IPS DF 19.7 (cell line): ENCODE results near the gene LOXL1.

Source experiments
- DNase-seq: peaks from one replicate; pipeline ENCODE4 v3.0.0-alpha.2; 2013; ENCODE audit warnings: low read depth, low spot score

LOXL1 gene, protein sequence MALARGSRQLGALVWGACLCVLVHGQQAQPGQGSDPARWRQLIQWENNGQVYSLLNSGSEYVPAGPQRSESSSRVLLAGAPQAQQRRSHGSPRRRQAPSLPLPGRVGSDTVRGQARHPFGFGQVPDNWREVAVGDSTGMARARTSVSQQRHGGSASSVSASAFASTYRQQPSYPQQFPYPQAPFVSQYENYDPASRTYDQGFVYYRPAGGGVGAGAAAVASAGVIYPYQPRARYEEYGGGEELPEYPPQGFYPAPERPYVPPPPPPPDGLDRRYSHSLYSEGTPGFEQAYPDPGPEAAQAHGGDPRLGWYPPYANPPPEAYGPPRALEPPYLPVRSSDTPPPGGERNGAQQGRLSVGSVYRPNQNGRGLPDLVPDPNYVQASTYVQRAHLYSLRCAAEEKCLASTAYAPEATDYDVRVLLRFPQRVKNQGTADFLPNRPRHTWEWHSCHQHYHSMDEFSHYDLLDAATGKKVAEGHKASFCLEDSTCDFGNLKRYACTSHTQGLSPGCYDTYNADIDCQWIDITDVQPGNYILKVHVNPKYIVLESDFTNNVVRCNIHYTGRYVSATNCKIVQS

DNA sequence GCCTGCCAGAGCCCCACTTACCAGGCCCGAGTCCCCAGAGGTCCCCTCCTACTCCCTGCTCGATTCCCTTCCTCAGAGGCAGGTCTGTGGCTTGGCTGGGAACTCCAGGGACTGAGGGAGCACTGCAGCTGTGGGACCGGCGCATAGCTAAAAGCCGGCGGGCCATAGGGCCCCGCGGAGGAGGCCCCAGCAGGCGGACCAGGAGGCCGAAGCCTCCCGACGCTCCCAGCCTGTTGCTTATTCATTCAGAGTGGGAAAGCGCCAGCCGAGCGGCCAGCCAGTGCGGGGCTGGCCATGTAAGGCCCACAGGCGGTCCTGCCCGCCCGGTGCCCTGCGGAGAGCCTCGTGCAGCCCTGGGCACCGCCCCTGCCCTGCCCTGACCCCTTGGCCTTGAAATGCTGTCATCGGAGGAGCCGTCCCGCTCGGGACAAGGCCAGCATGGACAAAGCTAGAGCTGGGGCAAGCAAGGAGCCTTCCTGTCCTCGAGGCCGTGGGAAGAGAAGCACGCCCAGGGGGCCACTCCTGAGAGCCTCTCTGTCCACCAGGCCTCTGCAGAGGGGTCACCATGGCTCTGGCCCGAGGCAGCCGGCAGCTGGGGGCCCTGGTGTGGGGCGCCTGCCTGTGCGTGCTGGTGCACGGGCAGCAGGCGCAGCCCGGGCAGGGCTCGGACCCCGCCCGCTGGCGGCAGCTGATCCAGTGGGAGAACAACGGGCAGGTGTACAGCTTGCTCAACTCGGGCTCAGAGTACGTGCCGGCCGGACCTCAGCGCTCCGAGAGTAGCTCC, at the start of gene LOXL1:
LOXL1 (plus strand) TSS at position 244 of the 784 bp plus-strand sequence; CDS start at position 566, 322 bp downstream.
- peak; percentile 68 for DNase-seq

DNA sequence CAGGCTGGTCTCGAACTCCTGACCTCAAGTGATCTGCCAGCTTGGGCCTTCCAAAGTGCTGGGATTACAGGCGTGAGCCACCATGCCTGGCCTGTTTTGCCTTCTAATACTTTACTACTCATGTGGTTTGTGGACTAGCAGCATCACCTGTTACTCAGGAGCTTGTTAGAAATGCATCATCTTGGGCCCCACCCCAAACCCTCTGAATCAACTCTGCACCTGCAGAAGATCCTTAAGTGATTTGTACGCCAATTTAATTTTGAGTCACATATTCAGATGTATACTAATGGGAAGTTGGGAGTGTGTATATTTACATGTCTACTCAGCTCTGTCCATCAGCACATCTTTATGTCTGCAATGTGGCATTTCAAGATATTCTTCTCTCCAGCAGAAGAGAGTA, 46.8 kb upstream of the LOXL1 start:
- no peak for DNase-seq

DNA sequence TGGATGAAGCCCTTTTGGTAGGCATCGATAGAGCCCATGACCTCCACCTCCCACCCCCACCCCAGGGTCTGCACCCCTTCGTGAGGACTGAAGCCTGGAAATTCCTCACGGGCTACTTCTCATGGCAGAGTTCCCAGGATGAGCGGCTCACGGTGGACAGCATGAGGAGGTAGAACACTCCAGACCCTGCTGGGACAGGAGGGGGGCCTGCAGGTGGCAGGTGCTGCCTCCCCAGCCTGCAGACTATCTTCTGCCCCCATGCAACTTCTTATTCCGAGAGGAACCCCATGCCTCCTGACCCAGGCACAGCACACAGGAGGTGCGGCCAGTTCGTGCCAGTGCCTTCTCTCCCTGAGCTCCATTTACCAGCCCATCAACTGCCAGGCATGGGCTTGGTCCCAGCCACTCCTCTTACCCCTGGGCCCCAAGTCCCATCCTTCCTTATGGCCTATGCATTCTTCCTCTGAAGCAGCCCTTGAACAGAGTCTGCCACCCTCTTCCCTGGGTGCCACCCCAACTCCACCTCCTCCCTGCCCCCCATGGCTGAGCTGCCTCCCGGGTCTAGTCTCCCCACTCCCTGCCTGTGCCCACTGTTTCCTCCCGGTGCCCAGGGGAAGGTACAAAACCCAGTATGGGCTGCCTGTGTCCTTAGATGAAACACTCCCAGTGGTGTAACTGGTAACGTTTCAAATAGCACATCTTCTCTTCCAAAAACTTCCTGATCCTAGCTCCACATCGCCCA, 44.5 kb upstream of the LOXL1 start:
- no peak for DNase-seq

DNA sequence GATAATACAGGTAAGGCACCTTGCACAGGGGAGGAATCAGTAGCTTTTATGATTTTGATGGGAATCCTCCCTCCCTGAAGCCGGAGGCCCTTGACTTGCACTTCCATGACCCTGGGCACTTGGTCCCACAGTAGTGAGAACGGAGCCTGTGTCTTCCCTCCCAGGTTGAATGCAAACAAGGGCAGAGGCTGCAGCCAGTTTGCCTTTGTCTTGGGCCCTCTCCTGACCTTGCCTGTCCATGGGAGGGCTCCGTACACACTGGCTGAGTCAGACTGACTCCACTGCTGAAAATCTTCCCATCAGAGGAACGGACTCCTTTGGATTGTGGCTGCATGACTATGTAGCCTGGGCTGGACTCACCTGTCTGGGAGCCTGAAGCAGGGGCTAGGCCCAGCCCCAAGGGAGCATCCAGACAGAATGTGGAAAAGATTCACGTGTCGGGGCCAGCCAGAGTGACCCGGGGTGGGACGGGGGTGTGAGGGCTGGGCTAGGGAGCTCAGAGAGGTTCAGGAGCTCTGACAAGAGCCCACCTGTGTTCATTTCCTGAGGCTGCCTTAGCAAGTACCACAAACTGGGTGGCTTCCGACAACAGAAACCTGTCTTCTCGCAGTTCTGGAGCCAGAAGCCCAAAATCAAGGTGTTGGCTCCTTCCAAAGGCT, 43.4 kb upstream of the LOXL1 start:
- no peak for DNase-seq

DNA sequence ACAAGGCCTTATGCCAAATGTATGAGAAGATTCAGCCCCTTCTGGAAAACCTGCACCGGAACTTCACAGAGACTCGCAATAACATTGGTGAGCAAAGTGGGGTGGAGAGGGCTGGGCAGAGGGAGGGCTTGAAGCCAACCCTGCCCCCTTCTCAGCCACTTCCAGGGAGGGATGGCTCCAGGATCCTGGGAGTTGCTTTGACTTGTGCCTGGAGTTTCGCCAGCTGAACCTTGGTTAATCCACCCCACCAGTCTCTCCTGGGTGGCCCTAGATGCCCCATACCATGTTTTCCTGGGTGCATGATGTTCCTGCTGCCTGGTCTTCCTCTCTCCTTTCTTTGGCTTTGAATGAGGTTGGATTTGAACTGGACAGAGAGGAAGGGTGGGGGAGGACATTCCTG, 42.1 kb upstream of the LOXL1 start:
- no peak for DNase-seq

DNA sequence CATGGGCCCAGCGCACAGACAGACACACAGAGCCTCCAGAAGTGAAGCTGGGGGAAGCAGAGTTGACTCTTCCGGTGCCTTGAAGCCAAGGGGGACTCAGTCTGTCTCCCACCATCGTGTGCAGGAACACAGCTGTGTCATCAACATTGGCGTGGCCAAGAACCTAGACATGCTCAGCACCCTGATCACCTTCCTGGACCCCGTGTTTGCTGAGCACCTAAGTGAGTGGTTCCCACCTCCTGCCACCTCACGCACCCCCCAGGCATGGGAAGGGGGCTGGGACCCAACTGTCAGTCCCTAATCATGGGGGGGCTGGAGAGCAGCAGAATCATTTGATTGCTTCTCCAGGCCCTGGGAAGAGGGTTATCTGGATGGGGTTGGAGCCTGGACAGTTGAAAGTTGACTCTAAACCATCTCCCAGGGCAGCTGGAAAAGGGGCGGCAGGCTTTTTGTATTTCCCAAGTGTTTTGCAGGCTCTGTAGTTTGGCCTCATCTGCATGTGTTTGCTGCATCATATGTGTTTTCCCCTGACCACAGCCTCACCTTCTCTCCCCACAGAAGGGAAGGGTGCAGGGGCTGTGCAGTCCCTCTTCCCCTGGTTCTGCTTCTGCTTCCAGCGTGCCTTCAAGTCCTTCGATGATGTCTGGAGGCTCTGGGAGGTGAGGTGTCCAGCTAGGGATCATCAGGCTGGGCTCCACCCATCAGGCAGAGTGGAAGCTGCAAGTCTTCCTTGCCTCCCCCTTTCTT, 40.1 kb upstream of the LOXL1 start:
- no peak for DNase-seq

DNA sequence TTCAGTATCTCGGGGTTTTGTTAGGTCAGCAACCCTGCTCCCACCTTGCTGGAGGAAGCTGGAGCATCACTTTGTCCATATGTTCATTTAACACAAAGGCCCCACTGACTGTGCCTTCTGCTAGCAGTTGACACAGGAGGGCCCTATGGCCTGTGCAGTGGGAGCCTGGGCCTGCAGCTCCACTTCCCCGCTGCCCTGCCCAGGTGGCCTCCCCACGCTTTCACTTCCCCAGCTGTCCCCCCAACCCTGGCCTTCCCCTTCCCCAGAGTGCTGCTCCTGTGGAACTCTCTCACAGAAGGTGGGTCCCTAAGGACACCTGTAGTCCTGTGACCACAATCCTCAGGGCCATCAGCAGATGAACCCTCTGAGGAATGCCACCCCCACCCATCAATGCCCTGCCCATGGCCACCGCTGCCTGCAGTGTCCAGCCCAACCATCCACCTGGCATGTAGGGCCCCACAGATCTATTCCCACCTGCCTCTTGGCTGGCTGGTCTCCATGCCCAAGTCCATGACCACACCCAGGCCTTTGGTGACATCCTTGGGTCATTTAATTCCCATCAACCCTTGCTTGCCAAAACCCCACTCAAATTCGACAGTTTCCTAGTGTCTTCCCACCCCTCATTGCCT, 39.4 kb upstream of the LOXL1 start:
- no peak for DNase-seq

DNA sequence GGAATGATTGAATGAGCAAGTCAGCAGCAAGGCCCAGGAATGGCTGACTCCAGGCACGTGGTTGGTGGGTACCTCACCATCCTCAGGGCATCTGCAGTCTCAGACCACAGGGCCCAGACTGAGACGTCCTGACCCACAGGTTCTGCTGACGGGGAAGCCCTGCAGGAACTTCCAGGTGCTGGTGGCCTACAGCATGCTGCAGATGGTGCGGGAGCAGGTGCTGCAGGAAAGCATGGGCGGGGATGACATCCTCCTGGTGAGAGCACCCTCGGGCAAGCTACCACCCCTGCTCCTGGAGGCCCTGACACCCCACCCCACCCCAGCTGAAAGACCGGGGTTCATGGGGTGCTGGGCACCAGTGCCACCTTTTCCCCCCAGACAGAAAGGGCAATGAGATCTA, 38.8 kb upstream of the LOXL1 start:
- DNase-seq = no peak

DNA sequence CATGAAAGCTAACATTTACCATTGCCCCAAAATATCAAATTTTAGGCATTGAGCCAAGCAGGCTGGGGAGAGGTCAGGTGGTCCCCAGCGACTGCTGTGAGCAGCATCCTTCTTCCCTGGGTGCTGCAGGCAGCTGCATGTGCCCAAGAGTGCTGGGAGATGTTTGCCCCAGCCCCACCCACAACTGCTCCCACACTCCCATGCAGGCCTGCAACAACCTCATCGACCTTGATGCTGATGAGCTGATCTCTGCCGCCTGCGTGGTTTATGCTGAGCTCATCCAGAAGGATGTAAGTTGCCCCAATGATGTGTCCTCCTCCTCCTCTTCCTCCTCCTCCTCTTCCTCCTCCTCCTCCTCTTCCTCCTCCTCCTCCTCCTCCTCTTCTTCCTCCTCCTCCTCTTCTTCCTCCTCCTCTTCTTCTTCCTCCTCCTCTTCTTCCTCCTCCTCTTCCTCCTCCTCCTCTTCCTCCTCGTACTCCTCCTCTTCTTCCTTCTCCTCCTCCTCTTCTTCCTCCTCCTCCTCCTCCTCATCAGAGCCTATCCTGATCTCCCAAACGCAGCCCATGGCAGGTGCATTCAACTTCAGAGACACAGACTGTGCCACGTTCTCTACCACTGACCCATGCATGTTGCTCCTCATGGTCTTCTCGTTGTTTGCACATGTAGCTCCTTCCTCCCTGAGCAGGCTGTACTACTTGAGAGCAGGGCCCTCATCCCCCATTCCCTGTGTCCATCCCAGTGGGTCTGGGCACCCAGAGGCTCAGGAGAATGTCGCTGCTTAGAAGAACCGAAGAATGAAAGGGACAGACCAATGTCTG, 37.8 kb upstream of the LOXL1 start:
- DNase-seq = no peak

DNA sequence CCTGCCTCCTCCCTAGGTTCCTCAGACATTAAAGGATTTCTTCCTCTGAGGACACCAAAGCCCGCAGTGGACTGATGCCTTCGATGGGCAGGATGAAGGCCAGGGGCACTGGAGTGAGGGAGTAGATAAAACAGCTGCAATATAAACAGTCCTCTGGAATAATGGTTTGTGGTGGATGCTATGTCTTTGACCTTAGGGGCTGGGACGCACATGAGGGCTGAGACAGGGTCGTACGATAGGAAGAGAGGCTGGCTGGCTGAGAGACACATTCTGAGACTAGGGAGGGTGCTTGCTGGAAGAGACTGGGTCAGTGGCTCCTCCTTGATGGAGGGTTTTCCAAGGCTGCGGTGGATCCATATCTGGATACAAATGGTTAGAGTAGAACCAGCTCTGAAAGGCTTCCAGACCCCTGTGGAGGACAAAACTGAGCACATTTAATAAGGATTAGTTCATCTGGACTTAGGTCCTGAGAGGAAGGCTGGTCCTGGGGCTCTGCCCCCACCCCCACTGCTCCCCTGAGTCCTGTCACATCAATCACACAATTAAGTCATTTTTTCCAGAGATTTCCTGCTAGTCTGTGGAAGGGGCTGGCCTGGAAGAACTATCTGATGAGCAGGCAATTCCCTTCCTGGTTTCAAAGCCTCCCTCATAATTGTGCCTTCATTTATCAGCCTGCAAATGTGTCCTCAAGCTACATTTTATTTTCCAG, 37.1 kb upstream of the LOXL1 start:
- DNase-seq = no peak

DNA sequence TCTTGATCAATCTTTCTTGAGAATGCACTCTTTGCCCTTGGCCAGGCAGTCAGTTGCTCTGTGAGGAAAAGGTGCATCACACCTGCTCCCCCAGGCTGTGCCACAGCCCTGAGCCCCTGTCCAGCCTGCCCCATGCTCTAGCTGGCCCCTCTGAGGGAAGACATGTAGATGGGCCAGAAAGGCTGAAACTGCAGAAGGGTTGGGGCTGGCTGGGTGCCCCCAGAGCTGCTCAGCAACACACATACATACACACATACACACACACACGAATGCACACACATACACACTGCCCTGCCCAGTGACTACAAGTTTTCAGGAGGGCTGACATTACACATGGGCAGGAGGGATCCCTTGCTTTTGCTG, 36.5 kb upstream of the LOXL1 start:
- DNase-seq = no peak

DNA sequence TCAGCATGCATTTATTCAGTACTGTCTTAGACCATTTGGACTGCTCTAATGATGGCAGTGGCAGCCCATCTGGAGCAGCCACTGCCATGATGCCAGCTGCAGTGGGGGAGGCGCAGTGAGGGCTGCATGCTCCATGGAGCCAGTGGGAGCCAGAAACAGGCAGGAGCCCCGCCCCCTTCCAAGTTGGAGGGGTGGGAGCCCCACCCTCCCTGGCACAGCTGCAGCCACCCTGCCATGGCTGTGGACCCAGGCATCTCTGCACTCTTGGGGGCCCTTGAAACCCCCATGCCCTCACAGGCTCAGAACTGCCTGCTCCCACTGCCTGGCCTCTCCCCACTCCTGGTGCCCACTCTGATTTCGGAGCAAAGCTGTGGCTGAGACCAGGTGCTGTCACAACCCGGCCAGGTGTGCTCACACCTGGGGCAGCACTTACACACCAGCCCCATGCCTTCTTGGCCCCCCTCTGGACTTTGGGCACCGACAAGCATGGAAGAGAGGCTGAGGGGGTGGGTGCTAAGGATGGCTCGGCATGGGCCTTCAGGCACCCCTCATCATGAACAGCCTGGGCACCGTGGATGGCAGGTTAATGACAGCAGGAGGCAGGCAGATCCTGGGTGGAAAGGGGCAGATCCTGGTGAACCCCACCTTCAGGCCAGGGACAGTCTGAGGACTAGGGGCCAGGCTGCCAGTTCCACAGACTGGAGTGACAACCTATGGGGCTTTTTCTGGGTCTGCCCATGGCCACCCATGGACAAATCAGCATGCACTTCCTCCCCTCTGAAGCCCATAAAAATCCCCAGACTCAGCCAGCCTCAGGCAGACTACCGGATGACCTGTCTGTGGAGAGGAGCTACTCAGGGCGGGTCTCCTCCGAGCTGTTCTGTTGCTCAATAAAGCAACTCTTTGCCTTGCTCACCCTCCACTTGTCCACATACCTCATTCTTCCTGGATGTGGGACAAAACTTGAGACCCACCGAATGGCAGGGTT, 34.6 kb upstream of the LOXL1 start:
- no peak for DNase-seq

DNA sequence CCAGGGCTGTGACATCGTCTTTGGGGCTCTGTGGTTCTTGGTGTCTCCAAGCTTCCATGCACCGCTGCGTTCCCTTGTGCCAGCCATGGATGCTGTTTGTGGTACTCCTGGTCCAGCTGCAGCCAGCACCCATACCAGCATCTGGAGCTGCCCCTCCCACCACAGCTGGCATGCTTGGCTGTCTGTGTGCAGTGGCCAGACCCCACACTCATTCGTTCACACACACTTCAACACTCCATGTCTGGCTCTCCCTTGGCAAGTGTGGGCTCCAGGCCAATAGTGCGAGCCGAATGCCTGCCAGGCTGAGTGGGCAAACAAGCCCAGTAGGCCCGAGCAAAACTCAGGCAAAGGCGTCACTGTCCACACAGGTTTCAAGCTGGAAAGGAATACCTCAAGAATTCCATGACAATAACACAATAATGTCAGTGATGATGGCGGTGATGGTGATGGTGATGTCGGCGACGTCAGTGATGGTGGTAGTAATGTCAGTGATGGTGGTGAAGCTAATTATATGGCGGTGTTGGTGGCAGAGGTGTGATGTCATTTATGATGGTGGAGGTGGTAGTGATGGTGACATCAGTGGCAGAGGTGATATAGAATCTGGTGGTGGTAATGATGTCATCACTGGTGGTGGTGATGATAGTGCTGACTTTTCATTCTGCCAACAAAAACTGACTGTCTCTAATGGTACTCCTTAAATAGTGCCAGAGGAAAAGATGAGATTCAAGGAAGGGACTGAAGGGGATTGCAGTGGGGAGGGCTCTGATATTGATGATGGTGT, 33.6 kb upstream of the LOXL1 start:
- DNase-seq = no peak

DNA sequence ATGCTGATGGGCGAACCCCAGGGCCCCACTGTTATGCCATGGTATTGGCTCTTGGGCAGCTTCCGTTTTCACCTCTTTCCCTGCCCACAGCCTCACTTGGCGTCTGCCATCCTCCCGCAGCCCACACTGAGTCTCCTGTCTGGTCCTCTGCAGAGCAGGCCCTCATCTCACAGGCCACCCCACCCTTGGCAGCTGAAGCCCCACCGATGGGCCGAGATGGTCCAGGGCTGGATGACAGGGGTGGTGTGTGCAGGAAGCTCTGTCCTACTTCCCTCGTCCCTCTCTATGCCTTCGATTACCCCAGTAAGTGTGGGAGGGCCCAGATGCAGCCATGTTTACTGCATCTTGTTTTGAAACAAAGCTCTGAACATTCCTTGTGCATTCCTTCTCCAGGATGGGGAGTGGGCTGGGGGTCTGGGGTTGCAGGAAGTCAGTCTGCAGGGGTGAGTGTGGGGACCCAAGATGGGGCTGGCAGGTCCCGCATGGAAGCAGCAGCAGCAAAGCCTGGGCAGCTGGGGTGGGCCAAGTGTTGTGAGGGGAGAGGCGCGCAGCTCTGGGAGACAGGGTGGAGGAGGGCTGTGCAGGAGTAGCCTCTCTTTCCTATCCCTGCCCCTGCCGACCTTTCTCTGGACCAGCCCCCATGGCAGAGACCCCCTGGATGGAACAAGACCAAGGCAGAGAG, 32.0 kb upstream of the LOXL1 start:
- no peak for DNase-seq

DNA sequence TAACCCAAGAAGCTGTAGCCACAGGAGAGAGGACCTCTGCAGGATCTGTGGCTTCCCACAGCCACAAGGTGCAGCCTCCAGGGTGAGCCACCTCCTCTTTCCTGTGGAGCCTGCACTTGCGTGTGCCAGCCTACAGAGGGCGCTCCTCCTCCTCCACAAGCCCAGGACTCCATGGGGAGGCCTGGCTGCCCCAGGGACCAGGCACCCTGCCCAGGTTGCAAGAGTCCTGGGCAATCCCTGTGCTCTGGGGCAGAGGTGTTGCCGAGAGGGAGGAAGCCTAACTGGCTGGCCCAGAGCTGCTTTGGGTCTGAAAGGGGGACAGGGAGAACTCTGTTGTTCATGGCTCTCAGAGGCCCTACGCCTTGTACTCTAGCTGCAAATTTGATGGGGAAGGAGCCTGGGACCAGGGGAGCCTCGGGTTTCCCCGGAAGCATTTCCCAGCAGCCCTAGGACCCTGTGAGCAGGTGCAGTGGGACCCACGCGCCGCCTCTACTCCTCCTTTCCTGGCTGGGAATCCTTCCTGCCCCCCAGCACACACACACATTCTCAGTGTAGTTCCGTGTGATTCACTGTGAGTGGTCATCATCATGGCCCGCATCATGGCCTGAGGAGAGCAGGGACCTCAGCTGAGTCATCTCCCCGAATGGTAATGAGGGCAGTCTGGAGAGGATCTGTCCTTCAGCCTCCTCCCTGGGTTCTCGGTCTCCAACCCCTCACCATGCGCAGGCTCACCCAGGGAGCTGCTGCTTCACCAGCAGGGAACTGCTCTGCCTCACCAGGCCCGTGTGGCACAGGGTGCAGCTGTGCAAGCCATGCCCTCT, 28.6 kb upstream of the LOXL1 start:
- no peak for DNase-seq
